ENCODE results near the gene ADAP1. TPM values are rescaled to one million over a fixed set of nuclear protein-coding genes. Genes with fewer than 3 reads are reported as not detected.

ADAP1 gene
- polyA plus RNA-seq, 1 donor (not counting 4 experiments of a cell fraction or from before 2014, with no cell fraction given) = 4.3 TPM

DNA sequence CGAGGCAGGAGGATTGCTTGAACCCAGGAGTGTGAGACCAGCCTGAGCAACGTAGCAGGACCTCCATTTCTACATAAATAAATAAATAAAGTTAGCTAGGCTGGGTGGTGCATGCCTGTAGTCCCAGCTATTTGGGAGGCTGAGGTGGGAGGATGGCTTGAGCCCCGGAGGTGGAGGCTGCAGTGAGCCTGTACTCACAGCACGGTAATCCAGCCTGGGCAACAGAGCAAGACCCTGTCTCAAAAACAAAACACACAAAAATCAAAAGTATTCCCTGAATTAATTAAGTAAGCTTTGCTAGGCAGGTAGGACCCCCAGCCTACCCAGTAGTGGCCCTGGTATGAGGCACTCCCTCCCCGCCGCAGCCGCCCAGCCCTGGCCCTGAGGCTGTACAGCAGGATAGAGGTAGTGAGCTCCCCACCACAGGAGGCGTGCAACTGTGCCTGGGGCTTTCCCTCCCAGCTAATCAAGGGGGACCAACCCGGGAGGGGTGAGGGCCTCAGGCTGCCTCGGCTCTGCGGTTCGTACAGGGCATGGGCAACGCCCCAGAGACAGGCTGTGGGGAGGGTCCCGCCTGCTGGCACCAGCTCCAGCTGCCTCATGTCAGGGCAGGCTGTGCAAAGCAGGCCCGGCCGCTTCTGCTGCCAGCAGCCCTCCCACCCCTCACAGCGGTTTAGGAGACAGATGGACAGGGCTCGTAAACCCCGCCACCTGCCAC lies 27.5 kb upstream of the ADAP1 start:
- H3K4me2 ChIP-seq (ENCODE audit: control insufficient read depth, extremely low read depth, insufficient read depth, low read depth, low read length) = no peak overlapping the region
- no peak for DNase-seq (ENCODE audit: low read depth, low spot score)
- H3K36me3 ChIP-seq (ENCODE audit: control insufficient read depth in 2 of 2, extremely low read depth in 1 of 2, insufficient read depth in 2 of 2, low read length in 2 of 2) = no peaks in the 10 kb centered on the region
- H3K27ac ChIP-seq (ENCODE audit: control insufficient read depth, insufficient read depth, low read length) = no peak overlapping the region
- H3K79me2 ChIP-seq (ENCODE audit: control insufficient read depth, insufficient read depth, low read length) = no peaks in the 10 kb centered on the region
- FAIRE-seq = no peak
- H3K4me1 ChIP-seq (ENCODE audit: control insufficient read depth, extremely low read depth, insufficient read depth, low read length) = peaks cover 2% of the 10 kb centered on the region
- no peak overlapping the region for H3K4me3 ChIP-seq (ENCODE audit: control insufficient read depth in 2 of 3, extremely low read depth in 1 of 3, insufficient read depth in 2 of 3, low read depth in 1 of 3, low read length in 3 of 3)
- no peak overlapping the region for H3K9ac ChIP-seq (ENCODE audit: control insufficient read depth, extremely low read depth, insufficient read depth, low read length)
- no peak overlapping the region for H2AFZ ChIP-seq (ENCODE audit: control insufficient read depth, low read length)
- no peaks in the 10 kb centered on the region for H3K9me1 ChIP-seq (ENCODE audit: control insufficient read depth, extremely low read depth, insufficient read depth, low read length)
- no peaks in the 10 kb centered on the region for H4K20me1 ChIP-seq (ENCODE audit: control insufficient read depth, extremely low read depth, insufficient read depth, low read length)
- TF ChIP-seq CTCF (optimal IDR thresholded peaks at IDR 0.05 in 1 of 3, IDR thresholded peaks at IDR 0.05 in 1 of 3, conservative IDR thresholded peaks at IDR 0.05 in 1 of 3; ENCODE audit: extremely low read depth in 1 of 3, insufficient read depth in 2 of 3, low read length in 3 of 3) = no peak
- TF ChIP-seq EZH2 (IDR thresholded peaks at IDR 0.05; ENCODE audit: low read length) = no peak
- no peaks in the 10 kb centered on the region for H3K9me3 ChIP-seq (ENCODE audit: control insufficient read depth, low read depth, low read length)
- H3K27me3 ChIP-seq (ENCODE audit: control insufficient read depth, extremely low read depth, insufficient read depth, low read length) = peaks cover 30% of the 10 kb centered on the region
- dilution Hi-C loops (cut with MboI; ENCODE audit: extremely low pct_ligation_motif_present, low sequenced_read_pairs) = no loop called here

- Histone ChIP-seq H3K36me3 (ENCODE audit: control insufficient read depth in 2 of 2, extremely low read depth in 1 of 2, insufficient read depth in 2 of 2, low read length in 2 of 2) (no peaks in the 10 kb centered on the region), H3K9me1 (ENCODE audit: control insufficient read depth, extremely low read depth, insufficient read depth, low read length) (no peaks in the 10 kb centered on the region), H3K27me3 (ENCODE audit: control insufficient read depth, extremely low read depth, insufficient read depth, low read length) (peaks cover 19% of the 10 kb centered on the region), H3K27ac (ENCODE audit: control insufficient read depth, insufficient read depth, low read length) (no peak overlapping the region), H3K9me3 (ENCODE audit: control insufficient read depth, low read depth, low read length) (no peaks in the 10 kb centered on the region), H3K4me1 (ENCODE audit: control insufficient read depth, extremely low read depth, insufficient read depth, low read length) (peaks cover 6% of the 10 kb centered on the region), H3K4me3 (ENCODE audit: control insufficient read depth in 2 of 3, extremely low read depth in 1 of 3, insufficient read depth in 2 of 3, low read depth in 1 of 3, low read length in 3 of 3) (no peak overlapping the region), H2AFZ (ENCODE audit: control insufficient read depth, low read length) (no peak overlapping the region), H4K20me1 (ENCODE audit: control insufficient read depth, extremely low read depth, insufficient read depth, low read length) (no peaks in the 10 kb centered on the region), H3K4me2 (ENCODE audit: control insufficient read depth, extremely low read depth, insufficient read depth, low read depth, low read length) (no peak overlapping the region), H3K9ac (ENCODE audit: control insufficient read depth, extremely low read depth, insufficient read depth, low read length) (no peak overlapping the region), H3K79me2 (ENCODE audit: control insufficient read depth, insufficient read depth, low read length) (peaks cover 3% of the 10 kb centered on the region)
- TF ChIP-seq EZH2 (IDR thresholded peaks at IDR 0.05; ENCODE audit: low read length) (no peak), CTCF (optimal IDR thresholded peaks at IDR 0.05 in 1 of 3, IDR thresholded peaks at IDR 0.05 in 1 of 3, conservative IDR thresholded peaks at IDR 0.05 in 1 of 3; ENCODE audit: extremely low read depth in 1 of 3, insufficient read depth in 2 of 3, low read length in 3 of 3) (no peak)
- dilution Hi-C loops (cut with MboI; ENCODE audit: extremely low pct_ligation_motif_present, low sequenced_read_pairs) = no loop called here
- DNase-seq (ENCODE audit: low read depth, low spot score) (no peak), FAIRE-seq (no peak)
These were observed 25.5 kb upstream of the ADAP1 start for GRCh38 chr7:979886-980571.

Data from keratinocyte (primary cell).